HEK293 (cell line): Measurements from ENCODE around the gene LRRC75A.

ENCODE experiments used
- CTCF ChIA-PET: fragments of 350-600 bp; formaldehyde crosslinking; extraction: SDS; loops from one replicate; lab custom pipeline; 2021; ENCODE audit warnings: antibody characterized with exemption; lab: Yijun Ruan, JAX
- POLR2A ChIA-PET: fragments of 300-600 bp; formaldehyde crosslinking; extraction: SDS; loops from one replicate; lab custom pipeline; 2020; ENCODE audit warnings: antibody characterized with exemption, inconsistent platforms; lab: Yijun Ruan, JAX
- H3K27ac ChIP-seq: fragments of 200-500 bp; sonication (Bioruptor generic); 2 replicates; pipeline ENCODE4 v1.5.1; 2014; ENCODE audit warnings: low read depth, low read length, control low read depth, inconsistent platforms; ENCODE audit errors: extremely low read depth
- H3K36me3 ChIP-seq, 2 experiments: fragments of 200-500 bp in 1 of 2; sonication (Bioruptor generic) in 1 of 2; 1 replicate in 1 of 2; 2 replicates in 1 of 2; pipeline ENCODE4 v1.5.1; 2014 to 2017; ENCODE audit warnings: inconsistent platforms in 2 of 2, low read length in 2 of 2; ENCODE audit not compliant: control insufficient read depth in 2 of 2, insufficient read depth in 1 of 2
- H3K4me1 ChIP-seq: fragments of 200-500 bp; sonication (Bioruptor generic); 2 replicates; pipeline ENCODE4 v1.5.1; 2014; ENCODE audit warnings: mild to moderate bottlenecking, low read length, inconsistent platforms; ENCODE audit not compliant: control insufficient read depth, insufficient read depth
- H3K4me3 ChIP-seq: 2 replicates; pipeline ENCODE4 v1.5.1; 2011; ENCODE audit warnings: low read depth, mild to moderate bottlenecking, control low read depth, low read length, moderate library complexity
- H3K9me3 ChIP-seq: fragments of 200-500 bp; sonication (Bioruptor generic); 2 replicates; pipeline ENCODE4 v1.5.1; 2014; ENCODE audit warnings: low read depth, low read length, inconsistent platforms; ENCODE audit not compliant: control insufficient read depth, insufficient read depth
- ATF2 ChIP-seq: fragments of 450-650 bp; formaldehyde crosslinking; IDR thresholded peaks from 2 replicates; pipeline ENCODE4 v1.5.1; 2016; ENCODE audit warnings: missing biosample characterization, missing genetic modification characterization, low read depth
- IKZF3 ChIP-seq: fragments of 450-650 bp; IDR thresholded peaks from 2 replicates; pipeline ENCODE4 v1.5.0; 2018; ENCODE audit warnings: missing biosample characterization, mild to moderate bottlenecking, missing genetic modification characterization, moderate library complexity
- PRDM10 ChIP-seq: fragments of 450-650 bp; formaldehyde crosslinking; IDR thresholded peaks from 2 replicates; pipeline ENCODE4 v1.5.1; 2016; ENCODE audit warnings: missing biosample characterization, missing genetic modification characterization
- ZNF221 ChIP-seq: fragments of 450-650 bp; formaldehyde crosslinking; IDR thresholded peaks from 2 replicates; pipeline ENCODE4 v1.5.1; 2017; ENCODE audit warnings: missing biosample characterization, missing genetic modification characterization, borderline replicate concordance
- ZNF239 ChIP-seq: fragments of 450-650 bp; formaldehyde crosslinking; IDR thresholded peaks from 2 replicates; pipeline ENCODE4 v1.5.1; 2016; ENCODE audit warnings: missing biosample characterization, missing genetic modification characterization
- ZNF280D ChIP-seq: fragments of 450-650 bp; formaldehyde crosslinking; IDR thresholded peaks from 2 replicates; pipeline ENCODE4 v1.5.1; 2016; ENCODE audit warnings: missing biosample characterization, missing genetic modification characterization
- ZNF324 ChIP-seq: fragments of 450-650 bp; formaldehyde crosslinking; IDR thresholded peaks from 2 replicates; pipeline ENCODE4 v1.5.1; 2016; ENCODE audit warnings: missing biosample characterization, missing genetic modification characterization
- ZNF37A ChIP-seq: fragments of 450-650 bp; IDR thresholded peaks from 2 replicates; pipeline ENCODE4 v1.5.1; 2018; ENCODE audit warnings: missing biosample characterization, missing genetic modification characterization
- ZNF473 ChIP-seq: fragments of 450-650 bp; formaldehyde crosslinking; IDR thresholded peaks from 2 replicates; pipeline ENCODE4 v1.5.1; 2017; ENCODE audit warnings: missing biosample characterization, missing genetic modification characterization
- ZNF548 ChIP-seq: fragments of 450-650 bp; formaldehyde crosslinking; IDR thresholded peaks from 2 replicates; pipeline ENCODE4 v1.5.1; 2016; ENCODE audit warnings: missing biosample characterization, missing genetic modification characterization
- ZNF571 ChIP-seq: fragments of 450-650 bp; formaldehyde crosslinking; IDR thresholded peaks from 2 replicates; pipeline ENCODE4 v1.5.0; 2017; ENCODE audit warnings: missing biosample characterization, missing genetic modification characterization
- ZNF580 ChIP-seq: fragments of 450-650 bp; formaldehyde crosslinking; IDR thresholded peaks from 2 replicates; pipeline ENCODE4 v1.5.1; 2016; ENCODE audit warnings: missing biosample characterization, missing genetic modification characterization
- ZNF623 ChIP-seq: fragments of 450-650 bp; formaldehyde crosslinking; IDR thresholded peaks from 2 replicates; pipeline ENCODE4 v1.5.1; 2016; ENCODE audit warnings: missing biosample characterization, missing genetic modification characterization
- ZNF624 ChIP-seq: fragments of 450-650 bp; formaldehyde crosslinking; IDR thresholded peaks from 2 replicates; pipeline ENCODE4 v1.5.1; 2017; ENCODE audit warnings: missing biosample characterization, missing genetic modification characterization
- ZNF626 ChIP-seq: fragments of 450-650 bp; sonication (Bioruptor Pico); formaldehyde crosslinking; IDR thresholded peaks from 2 replicates; pipeline ENCODE4 v1.5.1; 2018; ENCODE audit warnings: missing biosample characterization, missing genetic modification characterization, inconsistent platforms
- ZNF660 ChIP-seq: fragments of 450-650 bp; IDR thresholded peaks from 2 replicates; pipeline ENCODE4 v1.5.1; 2018; ENCODE audit warnings: missing biosample characterization, mild to moderate bottlenecking, missing genetic modification characterization
- ZNF830 ChIP-seq: fragments of 450-650 bp; IDR thresholded peaks from 2 replicates; pipeline ENCODE4 v1.5.0; 2018; ENCODE audit warnings: missing biosample characterization, missing genetic modification characterization, low read depth, mild to moderate bottlenecking, moderate library complexity

Gene LRRC75A

GRCh38 chr17:16537130-16537458 lies 45.1 kb upstream of the LRRC75A start:
- CTCF ChIA-PET, result interaction anchor here (0.6 to 4.0 kb wide), 9 partner anchors 16 to 832 kb away, joined by 3 to 26 read pairs (median 4); no protein-coding TSS in a partner anchor
- no peak overlapping the region for H3K4me3 ChIP-seq
- H3K27ac ChIP-seq, result no peak overlapping the region
- POLR2A ChIA-PET, result interaction anchor here (1.2 to 1.9 kb wide), 3 partner anchors 99 to 334 kb away, joined by 3 to 27 read pairs (median 16); partner anchors contain the start of gene UBB
- H3K9me3 ChIP-seq, result no peaks in the 10 kb centered on the region
- peaks cover 4% of the 10 kb centered on the region for H3K4me1 ChIP-seq
- TF ChIP-seq ZNF623 (no peak), ZNF624 (tag by site-specific recombination) (no peak), ZNF280D (no peak), PRDM10 (tag by site-specific recombination) (peak; percentile 51; the same call in 1 of the 2 replicates)
- H3K36me3 ChIP-seq, result no peaks in the 10 kb centered on the region

GRCh38 chr17:16534236-16534635 lies 42.2 kb upstream of the LRRC75A start:
- POLR2A ChIA-PET, result no interaction called here

GRCh38 chr17:16529906-16530305 lies 37.9 kb upstream of the LRRC75A start:
- POLR2A ChIA-PET, result interaction anchor here (0.5 kb wide), 1 partner anchor 143 kb away, joined by 7 read pairs; no protein-coding TSS in a partner anchor
- Histone ChIP-seq H3K27ac (no peak overlapping the region), H3K4me3 (no peak overlapping the region), H3K36me3 (no peaks in the 10 kb centered on the region), H3K4me1 (peaks cover under 1% of the 10 kb centered on the region), H3K9me3 (no peaks in the 10 kb centered on the region)
- no peak for TF ChIP-seq ZNF571 (tag by site-specific recombination)
- no peak for TF ChIP-seq ZNF473 (tag by site-specific recombination)
- TF ChIP-seq ZNF626 (tag by site-specific recombination), result no peak
- no peak for TF ChIP-seq ZNF580 (tag by site-specific recombination)
- TF ChIP-seq IKZF3 (tag by site-specific recombination), result no peak
- no peak for TF ChIP-seq ZNF239 (tag by site-specific recombination)
- TF ChIP-seq ZNF548 (tag by site-specific recombination), result no peak
- CTCF ChIA-PET, result interaction anchor here (0.5 to 1.4 kb wide), 5 partner anchors 8 to 497 kb away, joined by 3 to 12 read pairs (median 4); no protein-coding TSS in a partner anchor

More at GRCh38 chr17:16534236-16534635, 42.2 kb upstream of the LRRC75A start:
- Histone ChIP-seq H3K4me1 (peaks cover 4% of the 10 kb centered on the region), H3K9me3 (no peaks in the 10 kb centered on the region), H3K27ac (no peak overlapping the region), H3K4me3 (no peak overlapping the region), H3K36me3 (no peaks in the 10 kb centered on the region)
- CTCF ChIA-PET, result interaction anchor here (1.2 to 4.0 kb wide), 2 partner anchors 13 to 81 kb away, joined by 5 to 26 read pairs; no protein-coding TSS in a partner anchor
- no peak for TF ChIP-seq ZNF830
- no peak for TF ChIP-seq ZNF37A (tag by site-specific recombination)
- no peak for TF ChIP-seq ZNF324 (tag by site-specific recombination)
- TF ChIP-seq ZNF660 (tag by site-specific recombination), result no peak
- TF ChIP-seq ZNF221 (tag by site-specific recombination), result no peak
- no peak for TF ChIP-seq ZNF473 (tag by site-specific recombination)
- TF ChIP-seq ATF2, result no peak
